HG03280 (cell line): Measurements from ENCODE around the gene TRAF4.
A peak's percentile ranks its signal among the peaks of the same experiment; 100 is the strongest.

Experiments used
- ATAC-seq: cut with Tn5 transposase; IDR thresholded peaks from one replicate; pipeline ENCODE4 v1.9.1; 2021; ENCODE audit warnings: mild to moderate bottlenecking, moderate library complexity; ENCODE audit not compliant: unreplicated experiment

The TRAF4 gene

GRCh38 chr17:28745786-28746411 is 2.1 kb downstream of the TRAF4 start:
- no peak for ATAC-seq

- no peak for ATAC-seq
Observed at GRCh38 chr17:28746611-28747050, 2.8 kb downstream of the TRAF4 start.

DNA sequence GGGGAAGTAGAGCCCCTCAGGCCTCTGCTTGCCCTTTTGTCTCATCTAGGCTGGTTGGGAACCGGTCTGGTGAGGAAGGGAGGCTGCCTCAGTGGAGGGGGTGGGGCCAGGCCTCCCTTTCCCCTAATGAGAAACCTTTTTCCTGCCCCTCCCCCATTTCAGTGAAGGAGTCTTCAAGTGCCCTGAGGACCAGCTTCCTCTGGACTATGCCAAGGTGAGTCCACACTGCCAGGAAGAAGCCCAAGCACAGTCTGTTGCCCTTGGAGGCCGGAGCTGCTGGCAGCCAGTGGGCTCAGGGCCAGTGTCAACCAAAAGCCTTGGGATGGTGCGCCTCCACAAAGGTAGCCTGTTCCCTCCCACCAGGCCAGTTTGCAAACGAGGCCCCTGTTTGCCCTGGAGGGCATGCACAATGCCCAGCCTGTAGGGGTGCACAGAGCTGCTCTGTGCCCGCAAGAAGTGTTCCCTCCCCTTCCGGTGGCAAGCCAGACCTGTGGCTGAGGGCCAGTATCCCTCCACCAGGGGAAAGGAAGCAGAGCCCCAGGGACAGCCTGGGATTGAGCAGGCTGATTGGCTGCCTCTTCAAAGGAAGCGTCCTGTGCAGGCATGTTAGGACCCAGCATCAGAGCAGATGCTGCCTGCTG is 3.4 kb downstream of the TRAF4 start:
- no peak for ATAC-seq

- ATAC-seq: no peak
Observed at GRCh38 chr17:28747801-28748750, 4.3 kb downstream of the TRAF4 start.

- no peak for ATAC-seq
Observed at GRCh38 chr17:28748852-28749515, 5.2 kb downstream of the TRAF4 start.

- no peak for ATAC-seq
Observed at GRCh38 chr17:28749516-28750177, 5.8 kb downstream of the TRAF4 start.

DNA sequence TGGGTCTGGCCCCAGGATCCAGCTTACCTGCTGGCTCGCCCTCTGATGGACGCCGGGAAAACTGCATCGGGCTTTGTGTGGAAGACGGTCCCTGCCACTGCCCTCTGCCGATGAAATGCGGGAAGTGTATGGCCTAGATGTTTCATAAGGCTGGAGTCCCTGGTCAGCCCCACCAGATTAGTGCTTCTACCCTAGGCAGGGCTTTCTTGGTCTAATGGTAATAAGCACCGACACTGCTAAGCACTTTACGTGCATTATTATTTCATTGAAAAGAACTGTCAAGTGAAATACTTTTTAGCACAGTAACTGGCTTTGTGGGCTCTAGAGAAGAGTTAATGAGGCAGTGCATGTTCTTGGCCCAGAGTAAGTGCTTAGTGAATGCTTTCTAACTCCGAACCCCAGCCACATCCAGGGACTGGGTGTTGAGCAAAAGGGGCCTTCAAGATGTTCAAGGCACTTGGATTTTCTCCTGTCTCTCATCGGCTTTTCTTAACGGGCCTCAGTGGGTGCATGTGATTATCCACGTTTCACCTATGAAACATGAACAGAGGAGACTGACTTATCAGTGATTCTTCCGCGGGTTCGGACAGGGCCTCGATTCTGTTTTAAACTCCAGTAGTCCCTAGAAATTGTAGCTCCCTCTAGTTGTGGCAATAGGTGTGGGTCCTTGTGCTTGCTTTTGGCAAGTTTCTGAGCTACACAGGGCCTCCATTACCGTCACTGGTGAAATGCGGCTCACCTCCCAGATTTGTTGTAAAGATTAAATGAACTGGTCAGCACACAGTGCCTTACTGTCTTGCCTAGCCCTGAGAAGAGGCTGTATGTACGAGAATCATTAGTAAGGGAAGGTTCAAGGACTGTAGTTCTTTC is 6.6 kb downstream of the TRAF4 start:
- ATAC-seq: peak; percentile 70

- no peak for ATAC-seq
Observed at GRCh38 chr17:28751600-28752366, 8.0 kb downstream of the TRAF4 start.

GRCh38 chr17:28755486-28755885 is 11.7 kb downstream of the TRAF4 start:
- no peak for ATAC-seq

GRCh38 chr17:28756049-28756804 is 12.4 kb downstream of the TRAF4 start:
- no peak for ATAC-seq

DNA sequence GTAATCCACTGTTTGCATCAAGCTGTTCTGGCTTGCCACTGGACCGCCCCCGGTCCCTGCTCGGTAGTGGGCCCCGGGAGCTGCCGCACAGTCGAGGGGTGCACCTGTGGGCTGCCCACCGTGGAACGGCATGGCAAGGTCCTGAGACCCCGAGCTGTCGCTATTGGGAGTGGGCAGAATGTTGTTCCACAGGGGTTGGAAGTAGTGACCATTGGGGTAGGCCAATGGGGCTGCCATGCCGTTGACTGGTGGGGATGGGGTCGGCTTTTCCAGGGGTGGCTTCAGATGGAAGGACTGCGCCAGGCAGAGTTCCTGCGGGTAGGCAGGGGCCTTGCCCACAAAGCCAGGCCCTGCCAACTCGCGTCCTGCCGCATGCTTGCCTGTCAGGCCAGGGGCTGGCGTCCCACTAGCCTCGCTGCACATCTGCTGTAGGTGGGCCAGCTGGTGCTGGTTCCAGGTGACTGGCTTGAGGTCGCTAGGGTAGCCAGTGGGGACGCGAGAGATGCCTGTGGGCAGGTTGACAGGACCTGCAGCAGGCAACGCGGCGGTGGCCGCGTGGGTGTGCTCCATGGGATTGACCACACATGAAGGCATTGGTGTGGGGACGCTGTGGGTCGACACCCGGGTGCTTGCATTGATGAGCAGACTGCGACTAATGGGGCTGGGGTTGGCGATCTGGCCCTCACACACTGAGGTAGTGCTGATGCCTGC is 14.8 kb downstream of the TRAF4 start:
- no peak for ATAC-seq

- no peak for ATAC-seq
Observed at GRCh38 chr17:28759256-28759865, 15.6 kb downstream of the TRAF4 start.

GRCh38 chr17:28760601-28761562 is 17.1 kb downstream of the TRAF4 start:
- ATAC-seq: no peak

GRCh38 chr17:28763137-28763799 is 19.5 kb downstream of the TRAF4 start:
- peak; percentile 46 for ATAC-seq

DNA sequence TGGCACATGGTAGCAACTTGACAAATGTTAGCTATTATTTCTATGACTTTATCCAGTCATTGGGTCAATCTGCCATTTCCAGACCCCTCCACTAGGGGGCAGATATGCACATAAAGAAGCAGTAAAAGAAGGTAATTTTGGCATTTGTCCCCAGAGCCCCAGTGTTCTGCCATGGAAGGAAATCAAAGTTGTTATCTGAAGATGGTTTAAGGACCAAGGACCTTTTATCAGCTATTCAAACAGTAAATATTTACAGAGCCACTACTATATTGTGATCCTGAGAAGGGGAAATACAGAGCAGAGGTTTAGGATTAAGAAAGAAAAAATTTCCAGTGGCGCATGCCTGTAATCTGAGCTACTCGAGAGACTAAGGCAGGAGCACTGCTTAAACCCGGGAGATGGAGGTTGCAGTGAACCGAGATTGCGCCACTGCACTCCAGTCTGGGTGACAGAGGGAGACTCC is 20.0 kb downstream of the TRAF4 start:
- peak; percentile 36 for ATAC-seq
